HG02938 (cell line): Measurements from ENCODE around the gene NFIA.

Experiments used
- ATAC-seq: cut with Tn5 transposase; IDR thresholded peaks from one replicate; pipeline ENCODE4 v1.9.1; 2021; ENCODE audit warnings: mild to moderate bottlenecking, moderate library complexity; ENCODE audit not compliant: unreplicated experiment

Gene NFIA

DNA sequence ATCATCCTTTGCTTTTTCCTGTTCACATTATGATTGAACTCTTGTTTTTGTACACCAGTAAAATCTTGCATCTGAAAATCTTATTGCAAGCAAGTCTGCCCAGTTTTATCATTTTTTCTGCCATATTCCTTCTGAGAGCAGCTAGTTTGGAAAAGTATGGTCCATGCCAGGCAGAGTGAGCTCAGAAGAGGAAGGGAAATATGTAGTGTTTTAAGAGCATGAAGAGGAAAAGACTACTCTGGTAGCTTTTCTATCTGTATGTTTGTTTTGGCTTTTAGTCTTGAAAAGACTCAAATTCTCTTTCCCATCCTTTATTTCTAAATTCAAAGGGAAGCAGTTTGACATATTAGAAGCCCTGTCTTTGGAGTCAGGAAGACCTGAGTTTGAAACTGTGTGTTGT lies 125.8 kb downstream of the NFIA start:
- no peak for ATAC-seq

DNA sequence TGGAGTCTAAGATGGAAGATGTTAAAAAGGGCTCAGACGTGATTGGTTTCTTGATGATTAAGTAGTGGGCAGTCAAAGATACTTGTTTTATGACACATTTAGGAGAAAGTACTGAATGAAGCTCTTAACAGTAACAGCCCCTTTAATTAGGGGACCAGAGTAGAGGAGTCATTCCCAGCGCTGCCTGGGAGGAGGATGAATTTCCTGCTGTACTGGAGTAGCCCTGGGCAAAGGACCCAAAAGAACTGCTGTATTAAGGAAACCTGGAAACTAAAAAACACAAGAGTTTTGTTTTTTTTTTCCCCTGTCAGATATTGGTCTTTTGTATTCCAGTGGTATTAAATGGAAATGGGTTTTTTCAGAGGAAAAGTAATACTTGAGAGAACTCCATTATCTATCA lies 126.5 kb downstream of the NFIA start:
- no peak for ATAC-seq

DNA sequence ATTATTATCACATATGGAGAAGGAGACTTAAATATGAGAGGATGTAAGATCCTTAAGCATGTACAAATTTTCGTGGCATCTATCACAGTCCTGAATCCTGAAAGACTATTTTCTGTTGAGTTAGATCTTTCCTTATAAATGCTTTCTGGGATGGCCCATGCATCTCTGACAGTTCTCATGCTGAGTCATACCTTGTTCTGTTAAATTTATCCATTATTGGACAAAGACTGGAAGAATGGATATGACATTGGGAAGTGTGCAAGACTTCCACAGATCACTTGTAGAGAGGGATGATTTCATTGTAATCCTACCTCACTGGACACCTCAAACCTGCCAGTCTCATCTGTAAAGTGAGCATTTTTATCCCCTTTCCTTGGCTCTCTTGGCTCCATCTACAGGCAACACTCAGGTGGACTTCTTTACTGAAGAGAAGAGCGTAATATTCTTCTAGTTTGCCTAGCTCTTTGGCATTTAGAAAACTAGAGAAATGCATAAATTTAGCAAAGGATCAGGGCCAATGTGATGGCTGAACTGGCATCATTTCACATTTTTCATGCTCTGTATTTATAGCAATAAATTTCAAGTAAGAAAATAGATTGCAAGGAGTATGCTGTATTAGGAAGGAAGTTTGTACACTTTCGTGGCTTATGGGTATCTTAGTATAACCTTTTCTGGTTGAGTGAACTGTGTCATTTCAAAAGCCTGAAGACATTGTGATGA lies 128.2 kb downstream of the NFIA start:
- no peak for ATAC-seq

DNA sequence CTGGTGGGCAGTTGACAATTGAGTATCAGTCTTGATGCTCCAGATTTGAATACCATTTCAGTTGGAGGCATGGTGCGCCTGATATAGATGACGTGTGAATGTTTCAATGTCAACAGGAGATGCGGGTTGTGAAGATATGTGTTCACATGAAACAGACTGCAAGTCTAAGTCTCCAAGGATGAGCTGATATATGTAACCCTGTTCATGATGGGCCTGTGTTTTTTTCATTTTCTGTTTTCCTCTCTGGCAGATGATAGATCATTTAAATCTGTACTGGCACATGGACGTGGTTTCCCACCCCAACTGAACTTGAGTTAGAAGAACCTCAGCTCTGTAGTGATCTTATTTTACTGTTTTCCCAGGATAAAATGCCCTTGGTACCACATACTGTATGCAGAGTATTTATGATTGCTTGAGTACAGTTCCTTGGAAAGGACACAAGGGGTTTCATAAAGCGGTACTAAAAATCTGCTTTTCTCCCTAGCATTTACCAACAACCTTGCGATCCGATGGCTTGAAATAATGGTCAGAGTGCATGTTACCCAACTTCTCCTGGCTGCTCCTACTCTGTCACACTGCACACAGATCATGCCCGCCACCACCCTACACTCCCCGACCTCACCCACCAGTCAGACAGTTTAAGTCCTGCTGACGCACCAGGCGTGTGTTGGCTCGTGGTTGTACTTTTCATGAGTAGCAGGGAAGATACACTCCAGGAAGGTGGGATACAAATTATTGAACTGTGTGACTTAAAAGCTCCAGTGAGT lies 131.1 kb downstream of the NFIA start:
- no peak for ATAC-seq

DNA sequence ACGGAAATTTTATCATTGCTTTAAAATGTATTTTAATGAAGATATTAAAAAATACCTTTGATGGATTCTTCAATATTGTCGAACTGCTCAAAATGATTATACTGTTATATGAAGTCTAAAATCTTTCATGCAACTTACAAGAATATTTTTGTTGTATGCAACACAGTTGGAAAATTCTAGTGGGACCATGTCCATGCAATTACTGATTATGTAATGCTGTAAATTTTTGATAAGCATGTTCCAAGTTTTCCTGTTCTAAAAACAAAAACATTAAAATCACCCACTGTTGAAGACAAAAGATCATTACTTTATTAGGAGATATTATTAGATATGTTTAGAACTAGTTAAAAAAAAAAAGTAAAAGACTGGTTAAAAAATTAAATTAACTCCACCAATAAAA lies 132.8 kb downstream of the NFIA start:
- ATAC-seq = no peak

DNA sequence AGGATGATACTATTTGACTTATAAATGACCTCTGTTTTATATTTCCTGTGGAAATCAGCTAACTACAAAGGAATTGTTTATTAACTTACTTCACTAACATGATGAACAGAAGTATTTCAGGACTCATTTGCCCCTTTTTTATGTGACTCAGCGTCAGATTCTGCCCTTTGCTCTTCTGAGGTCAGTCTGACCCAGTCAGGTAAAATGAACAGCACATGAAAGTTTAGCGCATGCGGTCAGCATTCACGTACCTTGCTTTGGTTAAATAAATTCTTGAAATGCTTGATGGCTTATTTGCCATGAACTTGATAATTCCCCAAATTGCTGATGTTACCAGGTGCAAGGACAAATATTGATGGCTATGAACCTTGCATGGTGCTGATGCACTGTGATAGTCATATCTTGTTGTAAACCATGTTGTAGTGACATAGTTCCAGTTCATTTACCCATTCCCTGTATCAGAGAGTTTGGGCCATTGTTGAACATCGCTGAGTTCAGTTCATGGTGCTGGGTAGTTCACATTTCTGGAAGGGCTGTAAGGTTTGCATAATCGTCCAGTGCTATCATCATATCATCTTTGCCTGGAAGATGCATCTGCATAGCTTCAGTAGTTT lies 133.4 kb downstream of the NFIA start:
- ATAC-seq = no peak

DNA sequence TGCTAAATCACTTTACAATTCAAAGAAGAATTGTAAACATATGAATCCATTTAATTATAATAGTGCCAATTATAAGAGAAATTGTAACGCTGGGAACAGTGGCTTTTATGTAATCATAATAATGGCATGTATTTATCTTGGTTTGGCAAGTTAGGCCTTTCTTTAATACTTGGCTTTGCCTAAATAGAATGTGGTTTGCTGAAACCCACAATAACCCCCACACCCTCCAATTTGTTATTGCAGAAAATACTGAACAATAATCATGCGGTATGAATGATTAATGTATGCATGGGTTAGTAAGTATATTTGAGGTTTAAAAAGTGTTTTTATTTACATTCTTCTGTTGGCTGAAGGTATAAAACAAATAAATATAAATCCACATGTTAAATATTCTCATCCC lies 138.2 kb downstream of the NFIA start:
- ATAC-seq = no peak

DNA sequence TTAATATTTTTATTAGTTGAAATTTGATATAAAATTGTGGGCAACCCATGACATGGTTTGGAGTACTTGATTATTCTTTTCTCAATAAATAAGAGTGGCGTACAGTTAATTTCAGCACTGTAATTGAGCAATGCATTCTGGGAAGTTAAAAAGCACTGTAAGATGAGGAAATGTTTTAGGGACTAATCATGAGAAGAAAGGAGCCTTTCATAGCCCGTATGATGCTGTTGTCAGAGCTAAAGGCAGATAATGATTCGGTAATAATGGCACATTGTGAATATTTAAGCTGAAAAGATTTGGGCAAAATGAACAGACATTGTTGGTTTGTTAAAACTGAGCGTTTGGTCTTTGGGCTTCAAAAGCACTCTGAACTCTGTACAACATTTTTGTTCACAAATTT lies 139.3 kb downstream of the NFIA start:
- no peak for ATAC-seq

DNA sequence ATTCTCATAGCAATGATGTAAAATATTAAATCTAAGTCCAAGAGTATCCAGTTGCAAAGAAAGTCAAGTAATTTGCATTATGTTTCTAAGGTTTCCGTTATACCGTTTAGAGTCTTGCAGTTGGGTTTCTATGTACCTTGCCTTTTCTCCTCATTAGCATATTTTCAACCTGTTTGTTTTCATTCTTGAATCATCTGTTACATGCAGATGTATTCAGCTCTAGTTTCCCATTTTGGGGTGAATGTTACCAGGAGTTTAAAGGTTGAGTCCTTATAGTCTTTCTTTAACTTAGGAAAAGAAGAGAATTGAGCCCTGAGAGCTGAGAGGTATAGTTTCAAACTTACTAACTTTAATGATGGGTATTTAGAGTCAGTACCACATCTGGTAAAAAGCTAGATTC lies 139.9 kb downstream of the NFIA start:
- ATAC-seq = no peak

DNA sequence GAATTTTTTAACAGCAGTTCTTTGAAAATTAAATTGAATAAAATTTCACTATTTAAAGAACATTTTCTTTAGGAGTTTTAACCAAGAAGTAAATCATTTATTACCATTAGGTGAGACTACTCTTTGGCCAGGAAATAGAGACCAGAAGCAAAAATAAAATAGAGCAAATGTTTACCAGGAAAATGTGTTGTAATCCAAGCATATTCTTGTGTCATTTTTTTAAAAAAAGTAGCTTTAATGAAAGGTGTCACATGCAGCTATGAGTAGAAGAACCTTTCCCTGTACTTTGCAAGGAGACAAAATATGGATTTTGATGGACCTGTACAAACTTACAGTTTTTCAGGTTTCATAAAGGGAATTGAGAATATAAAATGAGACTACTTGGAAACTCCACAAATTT lies 140.8 kb downstream of the NFIA start:
- no peak for ATAC-seq

DNA sequence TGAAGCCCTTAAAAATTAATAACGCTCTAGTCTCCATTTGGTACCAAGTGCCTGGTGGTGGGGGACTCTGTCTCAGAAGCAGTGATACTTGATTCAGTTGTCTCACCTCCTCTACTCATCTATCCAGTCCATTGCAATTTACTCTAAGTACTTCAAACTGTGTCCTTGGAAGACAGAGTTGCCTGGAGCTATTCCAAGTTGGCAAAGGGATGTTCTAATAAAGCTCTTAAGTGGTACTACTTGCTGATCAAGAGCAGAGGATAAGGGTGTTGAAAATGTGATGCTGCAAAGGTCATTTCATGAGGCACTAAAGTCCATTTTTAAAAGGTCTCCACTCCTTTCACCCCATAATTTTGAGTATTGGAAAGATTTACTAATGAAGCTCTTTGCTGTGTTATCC lies 142.2 kb downstream of the NFIA start:
- ATAC-seq = no peak

DNA sequence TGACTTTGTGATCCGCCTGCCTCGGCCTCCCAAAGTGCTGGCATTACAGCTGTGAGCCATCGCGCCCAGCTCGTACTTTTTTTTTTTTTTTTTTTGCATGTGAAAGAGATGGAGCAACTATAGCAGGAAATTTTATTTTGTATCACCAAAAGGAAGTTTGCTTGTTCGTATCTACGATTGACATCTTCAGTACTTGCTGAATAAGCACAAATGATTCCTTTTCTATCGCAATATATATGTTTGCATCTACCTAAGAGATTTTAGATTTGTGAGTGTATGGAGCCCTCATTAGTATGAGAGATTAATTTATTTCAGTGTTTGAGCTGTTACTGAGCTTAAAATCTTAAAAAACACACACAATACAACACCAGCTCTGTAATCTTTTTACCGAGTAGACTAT lies 143.1 kb downstream of the NFIA start:
- no peak for ATAC-seq

DNA sequence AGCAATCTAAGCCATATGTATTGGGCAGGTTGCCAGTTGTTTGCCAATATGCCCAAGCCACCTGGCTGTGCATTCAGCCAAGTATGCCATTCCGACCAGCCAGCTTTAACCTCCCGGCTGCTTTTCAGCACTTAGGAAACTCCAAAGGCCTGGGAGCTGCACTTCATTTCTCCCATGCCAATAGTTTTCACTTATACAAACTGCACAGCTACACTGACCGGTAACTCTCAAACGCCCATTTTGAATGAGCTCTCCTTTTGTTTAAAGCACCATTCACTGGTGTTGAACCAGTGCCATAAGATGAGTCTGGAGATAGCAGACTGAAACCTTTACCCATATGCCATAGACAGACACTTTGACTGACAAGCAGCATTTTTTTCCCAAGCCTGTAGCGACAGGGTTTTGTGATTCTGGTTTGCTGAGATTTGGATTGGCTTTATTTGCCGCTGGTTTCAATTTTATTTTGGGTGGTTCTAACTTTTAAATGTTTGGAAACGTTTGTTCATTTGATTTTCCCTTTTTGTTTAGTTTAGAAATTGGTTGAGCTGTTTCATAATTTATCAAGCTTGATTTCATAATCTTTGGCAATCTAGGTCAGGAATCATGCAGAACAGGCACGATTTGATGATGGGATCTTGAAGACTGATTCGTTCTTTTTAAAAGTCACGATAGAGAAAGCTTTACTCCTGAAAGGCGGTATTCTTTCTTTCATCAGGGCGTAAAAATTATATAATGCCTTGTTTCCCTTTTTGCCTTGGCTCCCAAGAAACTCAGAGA lies 144.6 kb downstream of the NFIA start:
- ATAC-seq = no peak

DNA sequence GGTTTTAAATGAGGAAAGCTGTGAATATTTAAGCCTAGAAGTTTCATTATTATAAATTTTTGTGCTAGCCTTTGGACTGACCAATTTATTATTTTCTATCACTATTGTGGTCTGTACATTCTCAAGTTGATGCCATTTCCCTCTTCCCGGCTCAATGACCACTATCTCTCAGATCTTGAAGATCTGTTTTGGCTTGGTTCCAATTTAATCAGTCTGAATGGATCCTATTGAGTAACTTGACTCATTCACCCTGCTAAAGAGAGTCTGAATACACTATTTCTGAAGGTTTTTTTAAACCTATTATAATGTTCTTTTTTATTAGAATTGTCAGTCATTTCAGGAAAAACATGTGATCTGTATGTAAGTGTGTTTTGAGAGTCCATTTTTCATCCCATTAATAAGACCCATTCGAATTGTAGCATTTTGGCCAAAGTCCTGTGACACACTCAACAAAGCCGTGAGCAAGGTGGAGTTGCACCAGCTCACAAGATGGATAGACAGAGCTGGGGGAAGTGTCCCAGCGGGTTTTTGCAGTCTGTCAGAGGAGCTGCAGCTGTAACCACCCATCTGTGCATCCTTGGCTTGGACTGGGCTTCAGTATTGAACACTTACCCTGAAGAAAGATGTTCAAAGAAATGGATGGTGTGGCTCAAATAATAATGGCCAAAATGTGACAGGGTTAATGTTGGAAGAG lies 145.6 kb downstream of the NFIA start:
- ATAC-seq = no peak

DNA sequence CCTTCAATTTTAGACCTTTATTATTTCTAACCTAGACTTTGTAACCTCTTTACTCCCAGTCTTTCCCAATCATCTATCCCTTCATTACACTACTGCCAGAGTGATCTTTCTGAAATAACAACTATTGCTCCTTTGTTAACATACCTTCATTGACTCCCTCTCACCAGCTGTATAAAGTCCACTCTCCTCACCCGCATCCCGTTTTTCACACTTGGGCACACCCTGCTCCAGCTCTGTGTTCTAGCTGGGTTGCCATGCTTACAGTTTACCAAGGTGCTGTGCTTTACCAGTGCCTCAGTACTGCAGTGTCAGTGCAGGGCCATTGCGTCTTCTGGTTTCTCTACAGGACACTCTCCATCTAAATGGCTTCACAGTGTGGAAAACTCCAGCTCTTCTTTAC lies 148.2 kb downstream of the NFIA start:
- ATAC-seq = no peak

DNA sequence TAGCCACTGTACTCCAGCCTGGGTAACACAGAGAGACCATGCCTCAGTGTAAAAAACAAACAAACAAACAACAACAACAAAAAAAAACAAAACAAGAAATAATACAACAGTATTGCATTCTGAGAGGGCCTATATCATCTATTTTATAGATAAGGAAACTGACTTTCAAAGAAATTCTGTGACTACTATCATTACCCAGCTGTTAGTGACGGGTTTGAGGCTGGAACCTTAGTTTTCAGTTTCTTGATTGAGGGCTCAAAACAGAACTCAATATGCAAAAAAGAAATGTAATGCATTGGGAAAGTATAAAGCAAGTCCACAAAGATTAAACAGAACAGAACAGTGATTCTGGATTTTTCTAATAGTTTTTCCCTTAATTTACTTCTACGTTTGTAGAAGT lies 149.4 kb downstream of the NFIA start:
- ATAC-seq = no peak

DNA sequence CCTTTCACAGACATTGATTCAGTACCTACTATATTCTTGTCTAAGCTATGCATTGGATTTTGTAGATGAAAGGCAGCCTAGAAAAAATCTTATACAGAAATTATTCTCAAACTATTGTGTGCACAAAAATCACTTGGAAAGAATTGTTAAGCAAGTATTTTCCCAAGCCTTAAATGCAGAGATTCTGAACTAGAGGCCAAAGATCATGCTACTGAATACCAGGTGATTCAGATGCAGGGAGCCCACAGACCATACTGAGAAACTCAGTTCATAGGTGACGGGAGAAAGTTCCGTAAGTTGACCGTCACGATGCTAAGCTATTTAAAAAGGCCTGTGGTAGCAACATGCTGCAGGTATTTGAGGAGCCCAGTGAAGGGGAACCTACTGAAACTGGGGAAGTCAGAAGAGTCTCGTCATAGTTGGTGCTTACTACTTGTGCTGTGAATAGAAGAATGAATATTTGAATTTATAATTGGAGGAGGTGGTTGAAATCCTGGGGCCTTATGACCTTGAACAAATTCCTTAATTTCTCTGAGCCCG lies 150.8 kb downstream of the NFIA start:
- no peak for ATAC-seq

DNA sequence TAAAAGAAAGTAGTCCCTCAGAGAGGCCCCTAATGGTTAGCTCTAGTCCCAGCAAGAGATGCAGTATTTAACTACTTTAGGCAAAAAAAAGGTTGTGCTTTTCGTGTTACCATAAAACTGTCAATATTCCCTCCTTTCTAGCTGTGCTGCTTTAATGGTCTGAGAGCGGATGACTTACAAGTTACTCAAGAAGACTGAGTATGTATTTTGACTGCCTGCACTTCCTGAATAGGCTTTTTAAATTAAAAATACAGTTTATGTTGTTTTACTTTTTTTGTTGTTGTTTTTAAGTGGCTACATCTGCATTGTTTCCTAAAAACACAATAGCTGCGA lies 152.2 kb downstream of the NFIA start:
- ATAC-seq = no peak

DNA sequence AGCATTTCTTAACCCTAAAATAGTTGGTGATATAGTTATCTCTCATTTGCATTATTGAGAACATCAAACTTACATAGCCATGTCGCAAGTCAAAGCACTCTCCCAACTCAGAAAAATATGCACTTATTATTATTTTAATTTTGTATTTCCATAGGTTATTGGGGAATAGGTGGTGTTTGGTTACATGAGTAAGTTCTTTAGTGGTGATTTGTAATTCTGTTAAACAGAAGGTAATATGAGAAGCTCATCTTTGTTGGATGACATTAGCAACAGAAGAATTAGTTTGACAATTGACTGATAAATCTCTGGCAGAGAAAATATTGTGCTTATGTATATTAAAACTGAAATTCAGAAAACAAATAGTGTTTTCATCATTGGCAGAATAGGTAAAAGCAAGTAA lies 154.8 kb downstream of the NFIA start:
- no peak for ATAC-seq

DNA sequence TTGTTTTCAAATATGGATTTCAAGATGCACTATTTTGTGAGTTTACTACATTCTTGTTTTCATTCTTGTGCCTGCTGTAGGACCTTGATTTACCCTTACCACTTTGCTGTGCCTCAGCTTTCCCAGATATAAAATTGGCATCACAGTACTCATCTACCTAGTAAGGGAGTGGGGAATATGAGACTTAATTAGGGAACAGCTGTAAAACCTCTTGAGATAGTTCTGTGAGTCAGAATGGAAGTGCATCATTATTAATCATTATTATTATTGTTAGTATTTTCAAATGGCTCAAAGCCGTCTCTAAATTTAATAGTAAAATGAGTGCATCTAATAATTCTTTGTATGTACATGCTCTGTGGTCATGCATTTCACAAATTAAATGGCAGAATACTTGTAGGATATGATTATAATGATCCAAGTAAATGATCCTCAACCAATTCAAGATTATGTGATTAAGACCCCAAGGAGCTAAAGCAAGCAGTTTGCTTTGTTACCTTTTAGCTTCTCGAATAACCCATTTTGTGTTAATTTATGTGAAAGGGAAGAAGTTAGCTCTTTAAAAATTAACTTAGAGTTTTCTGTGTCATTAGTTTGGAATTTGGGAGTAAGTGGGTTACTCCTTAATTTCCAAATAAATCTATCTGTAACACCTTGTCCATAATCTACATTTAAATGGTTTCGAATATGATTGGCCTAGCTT lies 155.4 kb downstream of the NFIA start:
- ATAC-seq = no peak
